Spleen (tissue), 7 donors: ENCODE measurements around the gene CEP164.

Experiments
- POLR2A ChIP-seq, 3 donors: fragments of 450-650 bp; IDR thresholded peaks; one replicate each; pipeline ENCODE4 v1.5.1; 2017; ENCODE audit warnings: antibody characterized with exemption in 3 of 3, mild to moderate bottlenecking in 1 of 3
- TF ChIP-seq, protein P1 (sequence below), 11 experiments: fragments of 200-600 bp in 7 of 11; fragments of 450-650 bp in 4 of 11; sonication (generic) in 4 of 11; IDR thresholded peaks in 8 of 11; conservative IDR thresholded peaks in 3 of 11; 1 replicate in 7 of 11; 2 replicates in 4 of 11; pipeline versions ENCODE4 v1.4.0 to v1.8.0; 2016 to 2021; ENCODE audit warnings: antibody characterized with exemption in 11 of 11, inconsistent platforms in 4 of 11, mild to moderate bottlenecking in 1 of 11
- donor health status: DM: no; HTN: no; CAD: no; lungs with moderate emphysema.
- donor health status: DM: no; HTN: no; CAD: no.
- donor health status: DM: no; HTN: no; CAD: no.

DNA sequence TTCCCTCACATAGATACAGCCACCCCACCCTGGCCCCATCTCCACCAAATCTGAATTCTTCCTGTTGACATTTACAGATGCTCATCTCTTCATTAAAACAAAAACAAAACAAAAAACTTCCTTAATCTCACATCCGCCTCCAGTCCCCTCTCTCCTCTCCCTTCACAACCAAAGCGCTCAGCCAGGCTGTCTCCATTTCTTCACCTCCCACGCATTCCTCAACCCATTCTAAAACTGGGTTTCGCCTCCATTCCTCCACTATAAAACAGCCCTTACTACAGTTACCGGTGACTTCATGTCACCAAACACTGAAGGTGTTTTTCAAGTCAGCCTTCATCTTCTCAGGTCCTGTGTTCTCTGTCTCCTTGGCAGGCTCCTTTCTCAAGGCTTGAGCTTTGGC, 26.9 kb upstream of the CEP164 start:
- no peak for TF ChIP-seq POLR2A (IDR thresholded peaks at IDR 0.05)
- TF ChIP-seq, protein P1, sequence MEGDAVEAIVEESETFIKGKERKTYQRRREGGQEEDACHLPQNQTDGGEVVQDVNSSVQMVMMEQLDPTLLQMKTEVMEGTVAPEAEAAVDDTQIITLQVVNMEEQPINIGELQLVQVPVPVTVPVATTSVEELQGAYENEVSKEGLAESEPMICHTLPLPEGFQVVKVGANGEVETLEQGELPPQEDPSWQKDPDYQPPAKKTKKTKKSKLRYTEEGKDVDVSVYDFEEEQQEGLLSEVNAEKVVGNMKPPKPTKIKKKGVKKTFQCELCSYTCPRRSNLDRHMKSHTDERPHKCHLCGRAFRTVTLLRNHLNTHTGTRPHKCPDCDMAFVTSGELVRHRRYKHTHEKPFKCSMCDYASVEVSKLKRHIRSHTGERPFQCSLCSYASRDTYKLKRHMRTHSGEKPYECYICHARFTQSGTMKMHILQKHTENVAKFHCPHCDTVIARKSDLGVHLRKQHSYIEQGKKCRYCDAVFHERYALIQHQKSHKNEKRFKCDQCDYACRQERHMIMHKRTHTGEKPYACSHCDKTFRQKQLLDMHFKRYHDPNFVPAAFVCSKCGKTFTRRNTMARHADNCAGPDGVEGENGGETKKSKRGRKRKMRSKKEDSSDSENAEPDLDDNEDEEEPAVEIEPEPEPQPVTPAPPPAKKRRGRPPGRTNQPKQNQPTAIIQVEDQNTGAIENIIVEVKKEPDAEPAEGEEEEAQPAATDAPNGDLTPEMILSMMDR (IDR thresholded peaks at IDR 0.05 in 8 of 11, conservative IDR thresholded peaks at IDR 0.05 in 3 of 11), result no peak
